ENCODE measurements around the gene NRXN3. TPM values are rescaled to one million over a fixed set of nuclear protein-coding genes. Genes with fewer than 3 reads are reported as not detected.

The NRXN3 gene
- total and polyA plus RNA-seq, 8 donors, result 1.3 to 7.6 (median 1.5) TPM

GRCh38 chr14:78172428-78172827 is 2.3 kb downstream of the NRXN3 start:
- ATAC-seq, result no peak
- intact Hi-C loops (cut with DNase I), result no loop called here
- no peak overlapping the region for H3K4me3 ChIP-seq
- no peaks in the 10 kb centered on the region for H3K9me3 ChIP-seq
- H3K36me3 ChIP-seq, result no peaks in the 10 kb centered on the region
- TF ChIP-seq CTCF (IDR thresholded peaks at IDR 0.05), result no peak
- DNase-seq, result no peak
- no peak overlapping the region for H3K27ac ChIP-seq
- no peaks in the 10 kb centered on the region for H3K27me3 ChIP-seq
- no peaks in the 10 kb centered on the region for H3K4me1 ChIP-seq

GRCh38 chr14:78173346-78174035 is 3.3 kb downstream of the NRXN3 start:
- TF ChIP-seq CTCF (IDR thresholded peaks at IDR 0.05), result no peak
- Histone ChIP-seq H3K4me1 (no peaks in the 10 kb centered on the region), H3K27me3 (no peaks in the 10 kb centered on the region), H3K4me3 (no peak overlapping the region), H3K36me3 (no peaks in the 10 kb centered on the region), H3K27ac (no peak overlapping the region), H3K9me3 (no peaks in the 10 kb centered on the region)
- ATAC-seq (no peak), DNase-seq (no peak)
- intact Hi-C loops (cut with DNase I), result no loop called here

- no peaks in the 10 kb centered on the region for H3K27me3 ChIP-seq
- ATAC-seq (no peak), DNase-seq (no peak)
- no peak overlapping the region for H3K27ac ChIP-seq
- H3K4me1 ChIP-seq, result no peaks in the 10 kb centered on the region
- no peaks in the 10 kb centered on the region for H3K9me3 ChIP-seq
- intact Hi-C loops (cut with DNase I), result no loop called here
- H3K36me3 ChIP-seq, result no peaks in the 10 kb centered on the region
- no peak for TF ChIP-seq CTCF (IDR thresholded peaks at IDR 0.05)
- no peak overlapping the region for H3K4me3 ChIP-seq
Observed at GRCh38 chr14:78175412-78175811, 5.2 kb downstream of the NRXN3 start.

- H3K27me3 ChIP-seq, result no peaks in the 10 kb centered on the region
- ATAC-seq (no peak), DNase-seq (no peak)
- no peak for TF ChIP-seq CTCF (IDR thresholded peaks at IDR 0.05)
- H3K4me1 ChIP-seq, result no peaks in the 10 kb centered on the region
- no peaks in the 10 kb centered on the region for H3K9me3 ChIP-seq
- no peaks in the 10 kb centered on the region for H3K36me3 ChIP-seq
- no peak overlapping the region for H3K27ac ChIP-seq
- intact Hi-C loops (cut with DNase I), result no loop called here
- H3K4me3 ChIP-seq, result no peak overlapping the region
Observed at GRCh38 chr14:78178071-78178470, 7.9 kb downstream of the NRXN3 start.

GRCh38 chr14:78178971-78179370 is 8.8 kb downstream of the NRXN3 start:
- no peaks in the 10 kb centered on the region for H3K27me3 ChIP-seq
- no peaks in the 10 kb centered on the region for H3K4me1 ChIP-seq
- intact Hi-C loops (cut with DNase I), result no loop called here
- H3K27ac ChIP-seq, result no peak overlapping the region
- no peak overlapping the region for H3K4me3 ChIP-seq
- no peak for ATAC-seq
- DNase-seq, result no peak
- no peaks in the 10 kb centered on the region for H3K9me3 ChIP-seq
- H3K36me3 ChIP-seq, result no peaks in the 10 kb centered on the region
- no peak for TF ChIP-seq CTCF (IDR thresholded peaks at IDR 0.05)

Data from left lung (tissue), 10 donors.